K562 (cell line): ENCODE data around the gene GYG1. TPM values are rescaled to one million over a fixed set of nuclear protein-coding genes. Genes with fewer than 3 reads are reported as not detected.

Experiments
- ATF7 ChIP-seq: fragments of 450-650 bp; IDR thresholded peaks from 2 replicates; pipeline ENCODE4 v1.7.1; 2014; ENCODE audit warnings: mild to moderate bottlenecking, moderate library complexity
- BCOR ChIP-seq: fragments of 450-650 bp; IDR thresholded peaks from 2 replicates; pipeline ENCODE4 v1.6.1; 2016
- CBX1 ChIP-seq: sonication (generic); IDR thresholded peaks from 2 replicates; pipeline ENCODE4 v1.6.1; 2016; ENCODE audit warnings: antibody characterized with exemption, low read depth, mild to moderate bottlenecking
- GMEB1 ChIP-seq: fragments of 250-450 bp; sonication (Bioruptor Pico); IDR thresholded peaks from 2 replicates; pipeline ENCODE4 v1.4.0; 2020; ENCODE audit warnings: mild to moderate bottlenecking
- HMGXB4 ChIP-seq: sonication (generic); formaldehyde crosslinking; IDR thresholded peaks from 2 replicates; pipeline ENCODE4 v1.8.1; 2023; ENCODE audit warnings: mild to moderate bottlenecking, missing genetic modification reagents
- ID3 ChIP-seq, 2 experiments: fragments of 250-450 bp in 1 of 2; fragments of 450-650 bp in 1 of 2; sonication (Bioruptor Pico) in 1 of 2; IDR thresholded peaks; 2 replicates each; pipeline versions ENCODE4 v1.6.1 to v1.8.0; 2016 to 2021; ENCODE audit warnings: mild to moderate bottlenecking in 2 of 2, moderate library complexity in 2 of 2, missing compliant biosample characterization in 1 of 2, missing genetic modification characterization in 1 of 2
- LARP7 ChIP-seq: fragments of 450-650 bp; IDR thresholded peaks from 2 replicates; pipeline ENCODE4 v1.6.1; 2016
- MXI1 ChIP-seq: IDR thresholded peaks from 2 replicates; pipeline ENCODE4 v1.6.1; 2011; ENCODE audit warnings: low read depth, mild to moderate bottlenecking, improper control_type of control experiment, low read length
- NONO ChIP-seq, 2 experiments: fragments of 200-400 bp in 1 of 2; fragments of 450-650 bp in 1 of 2; formaldehyde crosslinking in 1 of 2; IDR thresholded peaks; 2 replicates each; pipeline ENCODE4 v1.6.1; 2017; ENCODE audit warnings: low read depth in 2 of 2, mild to moderate bottlenecking in 2 of 2, moderate library complexity in 2 of 2, low read length in 1 of 2
- RBM14 ChIP-seq: fragments of 200-400 bp; formaldehyde crosslinking; IDR thresholded peaks from 2 replicates; pipeline ENCODE4 v1.6.1; 2018; ENCODE audit warnings: low read depth, mild to moderate bottlenecking, low read length, moderate library complexity, borderline replicate concordance; ENCODE audit not compliant: insufficient read depth
- RBM34 ChIP-seq: fragments of 200-400 bp; formaldehyde crosslinking; IDR thresholded peaks from 2 replicates; pipeline ENCODE4 v1.6.1; 2018; ENCODE audit warnings: low read length, borderline replicate concordance; ENCODE audit not compliant: insufficient read depth
- RNF2 ChIP-seq: sonication (generic); IDR thresholded peaks from 2 replicates; pipeline ENCODE4 v1.6.1; 2016
- SIN3A ChIP-seq, 2 experiments: fragments of 150-350 bp in 1 of 2; IDR thresholded peaks; 2 replicates each; pipeline ENCODE4 v1.6.1; 2011 to 2016; ENCODE audit warnings: borderline replicate concordance in 2 of 2, low read depth in 2 of 2, low read length in 2 of 2, mild to moderate bottlenecking in 2 of 2, moderate library complexity in 2 of 2; ENCODE audit not compliant: control insufficient read depth in 1 of 2
- TSC22D4 ChIP-seq: fragments of 450-650 bp; IDR thresholded peaks from 2 replicates; pipeline ENCODE4 v1.6.1; 2016; ENCODE audit warnings: missing genetic modification characterization, missing biosample characterization, control low read depth
- ZBTB5 ChIP-seq: fragments of 450-650 bp; IDR thresholded peaks from 2 replicates; pipeline ENCODE4 v1.6.1; 2017; ENCODE audit warnings: antibody characterized with exemption
- ZNF398 ChIP-seq: fragments of 250-450 bp; sonication (Bioruptor Pico); IDR thresholded peaks from 2 replicates; pipeline ENCODE4 v1.8.0; 2021; ENCODE audit warnings: moderate library complexity, mild to moderate bottlenecking, inconsistent platforms
- polyA plus RNA-seq, 8 experiments: library from polyadenylated mRNA; depleted of rRNA in 4 of 8; stranded (reverse) in 5 of 8; unstranded in 3 of 8; fragments of >200 nt; fragmentation: Nextera tagmentation in 2 of 8; fragmentation: Illumina TruSeq in 1 of 8; extraction: Ambion mirVana in 2 of 8; extraction: Trizol in 1 of 8; gene quantifications; 2 replicates each; pipeline versions ENCODE4 v1.2.1 to v1.2.3, GENCODE V29; 2011 to 2014; ENCODE audit warnings: inconsistent platforms in 1 of 8, missing spikeins in 1 of 8
- total RNA-seq, 7 experiments: library from RNA; depleted of rRNA in 6 of 7; stranded (reverse); fragments of >200 nt in 6 of 7; fragmentation: Illumina TruSeq in 2 of 7; extraction: Trizol in 2 of 7; gene quantifications; 2 replicates each; pipeline versions ENCODE4 v1.2.1 to v1.2.3, GENCODE V29; 2011 to 2021; ENCODE audit warnings: low replicate concordance in 1 of 7

The GYG1 gene
- total and polyA plus RNA-seq, 9 of the 15 experiments (the other 6 are each of a cell fraction or from before 2014, with no cell fraction given), result 14.6 to 38.4 (median 24.6) TPM

- no peak for TF ChIP-seq RBM14
- TF ChIP-seq RNF2, result 0 out of 2 replicates have a peak, but pooled peaks have one; percentile 53
- no peak for TF ChIP-seq ZNF398
- peak in 1 of 2 experiments; percentile 22; a peak in 2 of 4 replicates for TF ChIP-seq NONO (IDR thresholded peaks at IDR 0.05; ENCODE audit: low read depth in 2 of 2, low read length in 1 of 2)
- TF ChIP-seq HMGXB4 (CRISPR knock-in tag), result no peak
- TF ChIP-seq SIN3A (IDR thresholded peaks at IDR 0.05; ENCODE audit: borderline replicate concordance in 2 of 2, control insufficient read depth in 1 of 2, low read depth in 2 of 2, low read length in 2 of 2), result peak; percentile 78 to 86; a peak in 2 of 4 replicates
- peak; percentile 81 for TF ChIP-seq GMEB1 (CRISPR knock-in tag)
- TF ChIP-seq TSC22D4, result no peak
- TF ChIP-seq ATF7, result peak; percentile 42; the same call in 1 of the 2 replicates
- TF ChIP-seq MXI1, result no peak
- TF ChIP-seq LARP7, result no peak
- TF ChIP-seq ZBTB5, result peak; percentile 47; the same call in 1 of the 2 replicates
- peak; percentile 75; the same call in 1 of the 2 replicates for TF ChIP-seq CBX1
- no peak for TF ChIP-seq ID3 (CRISPR knock-in tag; IDR thresholded peaks at IDR 0.05)
- TF ChIP-seq ID3 (tag; IDR thresholded peaks at IDR 0.05), result 0 out of 2 replicates have a peak, but pooled peaks have one; percentile 27
- TF ChIP-seq RBM34, result 0 out of 2 replicates have a peak, but pooled peaks have one; percentile 14
- no peak for TF ChIP-seq BCOR
These were observed at the start of gene GYG1 (continued) for GRCh38 chr3:148991219-148992026.
